ENCODE data around the gene FAM133A.

FAM133A gene

DNA sequence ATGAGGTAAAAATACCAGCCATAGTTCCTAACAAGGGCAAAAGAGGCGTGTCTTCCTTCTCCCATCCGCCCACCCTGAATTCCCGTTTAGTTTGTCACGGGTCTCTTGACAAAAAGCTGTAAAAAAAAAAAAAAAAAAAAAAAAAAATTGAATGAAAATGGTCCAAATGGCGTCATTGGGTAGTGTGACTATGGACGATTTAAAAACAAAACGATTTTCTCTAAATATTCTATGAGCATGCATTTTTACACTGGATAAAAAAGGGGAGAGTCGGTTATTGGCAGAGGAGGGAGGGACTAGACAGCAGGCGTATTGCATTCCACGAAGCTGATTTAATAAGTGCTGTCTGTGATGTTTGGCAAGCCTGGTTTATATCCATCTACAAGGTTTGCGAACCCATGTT lies at the start of gene FAM133A:
TSS of gene FAM133A (plus strand) at position 338 of the 403 bp plus-strand sequence. CDS start 35,214 bp downstream, outside the sequence.
- DNase-seq (ENCODE audit: low read depth in 2 of 2): no peak

DNA sequence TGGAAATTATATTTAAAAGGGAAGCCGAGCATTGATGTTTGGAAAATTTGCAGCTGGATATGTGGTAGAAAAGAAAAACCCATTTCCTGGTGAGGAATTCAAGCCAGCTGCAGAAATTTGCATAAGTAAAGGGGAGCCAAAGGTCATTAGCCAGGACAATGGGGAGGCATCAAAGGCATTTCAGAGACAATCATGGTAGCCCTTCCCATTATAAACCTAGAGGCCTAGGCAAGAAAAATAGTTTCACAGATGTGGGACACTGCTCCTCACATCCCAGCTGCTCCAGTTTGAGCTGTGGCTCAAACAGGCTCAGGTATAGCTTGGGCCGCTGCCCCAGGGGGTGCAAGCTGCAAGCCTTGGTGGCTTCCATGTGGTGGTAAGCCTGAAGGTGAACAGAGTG lies 36.4 kb upstream of the FAM133A start:
- DNase-seq (ENCODE audit: low read depth in 2 of 2): no peak

- DNase-seq (ENCODE audit: low read depth in 2 of 2): no peak
Measured at GRCh38 chrX:93649381-93649780, 24.6 kb upstream of the FAM133A start.

DNA sequence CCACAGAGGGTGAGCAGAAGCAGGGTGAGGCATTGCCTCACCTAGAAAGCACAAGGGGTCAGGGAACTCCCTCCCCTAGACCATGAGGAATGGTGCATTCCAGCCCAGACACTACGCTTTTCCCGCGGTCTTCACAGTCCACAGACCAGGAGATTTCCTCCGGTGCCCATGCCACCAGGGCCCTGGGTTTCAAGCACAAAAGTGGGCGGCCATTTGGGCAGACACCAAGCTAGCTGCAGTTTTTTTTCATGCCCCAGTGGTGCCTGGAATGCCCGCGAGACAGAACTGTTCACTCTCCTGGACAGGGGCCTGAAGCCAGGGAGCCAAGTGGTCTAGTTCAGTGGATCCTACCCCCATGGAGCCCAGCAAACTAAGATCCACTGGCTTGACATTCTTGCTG lies 13.4 kb upstream of the FAM133A start:
- no peak for DNase-seq (ENCODE audit: low read depth in 2 of 2)

- DNase-seq (ENCODE audit: low read depth in 2 of 2): peak; percentile 38 to 45
Measured at GRCh38 chrX:93673056-93673868, 744 bp upstream of the FAM133A start, which contains the start of gene NAP1L3. Gene NAP1L3, minus strand, starts transcription at chrX:93673578. Its CDS starts 274 bp downstream, at chrX:93673304.

DNA sequence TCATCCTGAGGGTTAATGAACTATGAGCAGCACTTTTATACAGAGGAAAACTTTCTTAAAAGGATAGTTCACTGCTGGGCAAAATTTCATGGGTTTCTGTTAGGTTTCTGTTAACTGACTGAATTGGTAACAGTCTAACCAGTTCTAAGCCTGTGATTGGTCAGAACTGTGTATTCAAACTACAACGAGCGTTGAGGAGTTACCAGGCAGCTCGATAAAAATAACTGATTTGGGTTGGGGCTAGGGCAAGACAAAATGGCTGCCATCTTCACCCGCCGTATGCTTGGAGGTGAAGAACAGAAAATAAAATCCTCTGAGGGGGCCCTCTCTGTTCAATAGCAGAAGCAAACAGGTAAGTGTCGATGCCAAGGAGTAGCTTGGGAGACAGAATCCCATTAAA lies 22.0 kb downstream of the FAM133A start:
- DNase-seq (ENCODE audit: low read depth in 2 of 2): no peak

- DNase-seq (ENCODE audit: low read depth in 2 of 2): no peak
Measured at GRCh38 chrX:93703701-93704100, 29.7 kb downstream of the FAM133A start.

- DNase-seq (ENCODE audit: low read depth in 2 of 2): no peak
Measured at GRCh38 chrX:93711076-93711475, 37.1 kb downstream of the FAM133A start.

GRCh38 chrX:93741811-93742210 lies 67.8 kb downstream of the FAM133A start:
- DNase-seq (ENCODE audit: low read depth in 2 of 2): no peak

DNA sequence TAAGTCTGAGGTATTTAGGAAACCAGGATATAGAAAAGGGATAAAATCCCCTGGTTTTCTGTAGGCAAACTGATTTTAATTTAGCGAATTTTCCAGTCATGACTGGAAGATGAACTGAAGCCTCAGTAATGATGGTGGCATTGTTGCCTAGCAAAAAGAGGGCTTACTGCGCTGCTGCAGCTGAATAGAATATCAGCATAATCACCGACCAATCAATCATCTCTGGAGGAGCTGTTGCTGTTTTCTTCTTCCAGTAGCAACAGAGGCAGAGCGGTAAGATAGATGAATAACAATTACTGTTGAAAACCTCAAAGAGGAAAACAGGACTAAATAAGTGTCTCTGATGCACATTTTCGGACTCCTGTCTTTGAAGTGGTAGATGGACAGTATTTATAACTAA lies 86.2 kb downstream of the FAM133A start:
- no peak for DNase-seq (ENCODE audit: low read depth in 2 of 2)
